ENCODE results near the gene VCP. TPM values are rescaled to one million over a fixed set of nuclear protein-coding genes. Genes with fewer than 3 reads are reported as not detected.

The VCP gene
- total and polyA plus RNA-seq, 9 of the 15 experiments (the other 6 are each of a cell fraction or from before 2014, with no cell fraction given): 7.1 to 257 (median 199) TPM

DNA sequence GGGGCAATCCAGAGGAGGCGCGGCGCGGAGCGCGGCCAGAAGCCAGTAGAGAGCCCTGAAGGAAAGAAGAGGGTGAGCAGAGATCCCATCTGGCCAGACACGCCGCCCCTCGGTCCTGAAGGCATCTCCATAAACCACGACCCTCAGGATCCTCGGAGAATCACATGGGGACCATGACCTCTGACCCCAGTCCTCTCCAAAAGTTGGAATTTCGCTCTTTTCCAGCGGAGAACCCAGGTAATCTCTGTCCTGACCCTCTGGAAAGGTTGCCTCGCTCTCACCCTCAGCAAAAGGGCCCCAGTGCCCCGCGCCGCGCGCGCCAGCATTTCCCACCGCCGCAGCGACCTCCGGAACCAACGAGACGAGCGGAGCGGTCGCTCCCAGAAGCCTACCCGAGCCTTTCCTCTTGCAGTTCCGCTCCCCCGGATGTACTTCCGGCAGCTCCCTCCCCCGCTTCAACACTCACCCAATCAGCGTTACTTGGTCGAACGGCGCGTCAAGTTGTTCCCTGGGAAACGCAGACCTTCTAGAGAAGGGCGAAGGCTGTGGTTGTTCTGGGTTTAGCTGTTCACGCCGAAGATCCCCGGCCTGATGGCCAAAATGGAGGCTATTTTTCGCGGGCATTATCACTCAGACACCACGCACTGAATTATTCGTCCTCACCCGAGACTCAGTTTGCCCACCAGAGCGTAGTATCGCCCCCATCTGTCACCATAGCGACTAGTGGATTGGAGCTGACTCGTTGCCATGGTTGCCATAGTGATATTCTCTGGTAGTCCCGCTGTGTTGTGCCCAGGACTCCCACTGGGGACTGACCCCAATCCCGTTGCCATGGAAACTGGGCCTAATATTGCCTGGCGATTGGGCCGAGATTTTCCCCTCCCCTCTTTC, 30.6 kb upstream of the VCP start, which contains the start of gene STOML2 (continued):
- TF ChIP-seq, protein P1, sequence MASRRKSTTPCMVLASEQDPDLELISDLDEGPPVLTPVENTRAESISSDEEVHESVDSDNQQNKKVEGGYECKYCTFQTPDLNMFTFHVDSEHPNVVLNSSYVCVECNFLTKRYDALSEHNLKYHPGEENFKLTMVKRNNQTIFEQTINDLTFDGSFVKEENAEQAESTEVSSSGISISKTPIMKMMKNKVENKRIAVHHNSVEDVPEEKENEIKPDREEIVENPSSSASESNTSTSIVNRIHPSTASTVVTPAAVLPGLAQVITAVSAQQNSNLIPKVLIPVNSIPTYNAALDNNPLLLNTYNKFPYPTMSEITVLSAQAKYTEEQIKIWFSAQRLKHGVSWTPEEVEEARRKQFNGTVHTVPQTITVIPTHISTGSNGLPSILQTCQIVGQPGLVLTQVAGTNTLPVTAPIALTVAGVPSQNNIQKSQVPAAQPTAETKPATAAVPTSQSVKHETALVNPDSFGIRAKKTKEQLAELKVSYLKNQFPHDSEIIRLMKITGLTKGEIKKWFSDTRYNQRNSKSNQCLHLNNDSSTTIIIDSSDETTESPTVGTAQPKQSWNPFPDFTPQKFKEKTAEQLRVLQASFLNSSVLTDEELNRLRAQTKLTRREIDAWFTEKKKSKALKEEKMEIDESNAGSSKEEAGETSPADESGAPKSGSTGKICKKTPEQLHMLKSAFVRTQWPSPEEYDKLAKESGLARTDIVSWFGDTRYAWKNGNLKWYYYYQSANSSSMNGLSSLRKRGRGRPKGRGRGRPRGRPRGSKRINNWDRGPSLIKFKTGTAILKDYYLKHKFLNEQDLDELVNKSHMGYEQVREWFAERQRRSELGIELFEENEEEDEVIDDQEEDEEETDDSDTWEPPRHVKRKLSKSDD (conservative IDR thresholded peaks at IDR 0.05; ENCODE audit: low read length): peak; percentile 94
- TF ChIP-seq RAD51 (IDR thresholded peaks at IDR 0.05; ENCODE audit: borderline replicate concordance, low read depth) (no peak), SIRT6 (IDR thresholded peaks at IDR 0.05; ENCODE audit: low read depth, low read length) (no peak), GTF2E2 (tag; IDR thresholded peaks at IDR 0.05) (peak; percentile 75; the same call in 1 of the 2 replicates), MYC (IDR thresholded peaks at IDR 0.05; ENCODE audit: low read depth, low read length) (peak; percentile 71), MYC (CRISPR knock-in tag; IDR thresholded peaks at IDR 0.05; ENCODE audit: borderline replicate concordance, low read depth) (no peak), ZNF77 (CRISPR knock-in tag; IDR thresholded peaks at IDR 0.05) (no peak), CREB1 (IDR thresholded peaks at IDR 0.05) (no peak), CREB1 (CRISPR knock-in tag; IDR thresholded peaks at IDR 0.05) (peak; percentile 59; the same call in 1 of the 2 replicates), FOXP1 (CRISPR knock-in tag; IDR thresholded peaks at IDR 0.05) (no peak), ZNF143 (CRISPR knock-in tag; IDR thresholded peaks at IDR 0.05) (no peak; the same call in 1 of the 2 replicates), ZNF764 (CRISPR knock-in tag; IDR thresholded peaks at IDR 0.05; ENCODE audit: low read depth) (no peak)
- TF ChIP-seq, protein P2, sequence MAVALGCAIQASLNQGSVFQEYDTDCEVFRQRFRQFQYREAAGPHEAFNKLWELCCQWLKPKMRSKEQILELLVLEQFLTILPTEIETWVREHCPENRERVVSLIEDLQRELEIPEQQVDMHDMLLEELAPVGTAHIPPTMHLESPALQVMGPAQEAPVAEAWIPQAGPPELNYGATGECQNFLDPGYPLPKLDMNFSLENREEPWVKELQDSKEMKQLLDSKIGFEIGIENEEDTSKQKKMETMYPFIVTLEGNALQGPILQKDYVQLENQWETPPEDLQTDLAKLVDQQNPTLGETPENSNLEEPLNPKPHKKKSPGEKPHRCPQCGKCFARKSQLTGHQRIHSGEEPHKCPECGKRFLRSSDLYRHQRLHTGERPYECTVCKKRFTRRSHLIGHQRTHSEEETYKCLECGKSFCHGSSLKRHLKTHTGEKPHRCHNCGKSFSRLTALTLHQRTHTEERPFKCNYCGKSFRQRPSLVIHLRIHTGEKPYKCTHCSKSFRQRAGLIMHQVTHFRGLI (CRISPR knock-in tag; IDR thresholded peaks at IDR 0.05): no peak
- TF ChIP-seq, protein P3, sequence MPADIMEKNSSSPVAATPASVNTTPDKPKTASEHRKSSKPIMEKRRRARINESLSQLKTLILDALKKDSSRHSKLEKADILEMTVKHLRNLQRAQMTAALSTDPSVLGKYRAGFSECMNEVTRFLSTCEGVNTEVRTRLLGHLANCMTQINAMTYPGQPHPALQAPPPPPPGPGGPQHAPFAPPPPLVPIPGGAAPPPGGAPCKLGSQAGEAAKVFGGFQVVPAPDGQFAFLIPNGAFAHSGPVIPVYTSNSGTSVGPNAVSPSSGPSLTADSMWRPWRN (IDR thresholded peaks at IDR 0.05; ENCODE audit: low read depth): no peak
- TF ChIP-seq, protein P4, sequence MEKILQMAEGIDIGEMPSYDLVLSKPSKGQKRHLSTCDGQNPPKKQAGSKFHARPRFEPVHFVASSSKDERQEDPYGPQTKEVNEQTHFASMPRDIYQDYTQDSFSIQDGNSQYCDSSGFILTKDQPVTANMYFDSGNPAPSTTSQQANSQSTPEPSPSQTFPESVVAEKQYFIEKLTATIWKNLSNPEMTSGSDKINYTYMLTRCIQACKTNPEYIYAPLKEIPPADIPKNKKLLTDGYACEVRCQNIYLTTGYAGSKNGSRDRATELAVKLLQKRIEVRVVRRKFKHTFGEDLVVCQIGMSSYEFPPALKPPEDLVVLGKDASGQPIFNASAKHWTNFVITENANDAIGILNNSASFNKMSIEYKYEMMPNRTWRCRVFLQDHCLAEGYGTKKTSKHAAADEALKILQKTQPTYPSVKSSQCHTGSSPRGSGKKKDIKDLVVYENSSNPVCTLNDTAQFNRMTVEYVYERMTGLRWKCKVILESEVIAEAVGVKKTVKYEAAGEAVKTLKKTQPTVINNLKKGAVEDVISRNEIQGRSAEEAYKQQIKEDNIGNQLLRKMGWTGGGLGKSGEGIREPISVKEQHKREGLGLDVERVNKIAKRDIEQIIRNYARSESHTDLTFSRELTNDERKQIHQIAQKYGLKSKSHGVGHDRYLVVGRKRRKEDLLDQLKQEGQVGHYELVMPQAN (IDR thresholded peaks at IDR 0.05; ENCODE audit: borderline replicate concordance): peak; percentile 70; the same call in 1 of the 2 replicates
- TF ChIP-seq, protein P5, sequence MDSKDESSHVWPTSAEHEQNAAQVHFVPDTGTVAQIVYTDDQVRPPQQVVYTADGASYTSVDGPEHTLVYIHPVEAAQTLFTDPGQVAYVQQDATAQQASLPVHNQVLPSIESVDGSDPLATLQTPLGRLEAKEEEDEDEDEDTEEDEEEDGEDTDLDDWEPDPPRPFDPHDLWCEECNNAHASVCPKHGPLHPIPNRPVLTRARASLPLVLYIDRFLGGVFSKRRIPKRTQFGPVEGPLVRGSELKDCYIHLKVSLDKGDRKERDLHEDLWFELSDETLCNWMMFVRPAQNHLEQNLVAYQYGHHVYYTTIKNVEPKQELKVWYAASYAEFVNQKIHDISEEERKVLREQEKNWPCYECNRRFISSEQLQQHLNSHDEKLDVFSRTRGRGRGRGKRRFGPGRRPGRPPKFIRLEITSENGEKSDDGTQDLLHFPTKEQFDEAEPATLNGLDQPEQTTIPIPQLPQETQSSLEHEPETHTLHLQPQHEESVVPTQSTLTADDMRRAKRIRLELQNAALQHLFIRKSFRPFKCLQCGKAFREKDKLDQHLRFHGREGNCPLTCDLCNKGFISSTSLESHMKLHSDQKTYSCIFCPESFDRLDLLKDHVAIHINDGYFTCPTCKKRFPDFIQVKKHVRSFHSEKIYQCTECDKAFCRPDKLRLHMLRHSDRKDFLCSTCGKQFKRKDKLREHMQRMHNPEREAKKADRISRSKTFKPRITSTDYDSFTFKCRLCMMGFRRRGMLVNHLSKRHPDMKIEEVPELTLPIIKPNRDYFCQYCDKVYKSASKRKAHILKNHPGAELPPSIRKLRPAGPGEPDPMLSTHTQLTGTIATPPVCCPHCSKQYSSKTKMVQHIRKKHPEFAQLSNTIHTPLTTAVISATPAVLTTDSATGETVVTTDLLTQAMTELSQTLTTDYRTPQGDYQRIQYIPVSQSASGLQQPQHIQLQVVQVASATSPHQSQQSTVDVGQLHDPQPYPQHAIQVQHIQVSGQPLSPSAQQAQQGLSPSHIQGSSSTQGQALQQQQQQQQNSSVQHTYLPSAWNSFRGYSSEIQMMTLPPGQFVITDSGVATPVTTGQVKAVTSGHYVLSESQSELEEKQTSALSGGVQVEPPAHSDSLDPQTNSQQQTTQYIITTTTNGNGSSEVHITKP (IDR thresholded peaks at IDR 0.05; ENCODE audit: partially characterized antibody): peak; percentile 42

All from K562 (cell line).